Sigmoid colon (tissue), 7 donors: ENCODE results near the gene RRM2. TPM values are rescaled to one million over a fixed set of nuclear protein-coding genes. Genes with fewer than 3 reads are reported as not detected.

Experiments
- DNase-seq: peaks from one replicate; pipeline ENCODE4 v3.0.0-alpha.2; 2019
- H3K27ac ChIP-seq, 4 donors: fragments of 200-600 bp; sonication (generic); one replicate each; pipeline ENCODE4 v1.5.1; 2016 to 2019; ENCODE audit warnings: mild to moderate bottlenecking in 1 of 4
- H3K27me3 ChIP-seq, 3 donors: fragments of 200-600 bp; sonication (generic); one replicate each; pipeline ENCODE4 v1.5.1; 2019; ENCODE audit warnings: mild to moderate bottlenecking in 1 of 3
- H3K36me3 ChIP-seq, 4 donors: fragments of 200-600 bp; sonication (generic); one replicate each; pipeline ENCODE4 v1.5.1; 2016 to 2019
- H3K4me1 ChIP-seq, 4 donors: fragments of 200-600 bp; sonication (generic); one replicate each; pipeline ENCODE4 v1.5.1; 2017 to 2019
- H3K4me3 ChIP-seq, 4 donors: fragments of 200-600 bp; sonication (generic); one replicate each; pipeline ENCODE4 v1.5.1; 2017 to 2019; ENCODE audit warnings: mild to moderate bottlenecking in 2 of 4, moderate library complexity in 1 of 4
- H3K9me3 ChIP-seq, 4 donors: fragments of 200-600 bp in 3 of 4; sonication (generic) in 3 of 4; one replicate each; pipeline versions ENCODE4 v1.5.1 to v1.6.1; 2013 to 2019
- EP300 ChIP-seq, 4 donors: sonication (generic); formaldehyde crosslinking; IDR thresholded peaks; one replicate each; pipeline ENCODE4 v1.6.1; 2017; ENCODE audit warnings: antibody characterized with exemption in 4 of 4
- POLR2A ChIP-seq, 2 donors: fragments of 450-650 bp; IDR thresholded peaks; one replicate each; pipeline ENCODE4 v1.6.1; 2016; ENCODE audit warnings: antibody characterized with exemption in 2 of 2, mild to moderate bottlenecking in 2 of 2, moderate library complexity in 2 of 2
- POLR2AphosphoS5 ChIP-seq, 4 donors: sonication (generic); formaldehyde crosslinking; IDR thresholded peaks; one replicate each; pipeline ENCODE4 v1.6.1; 2017; ENCODE audit warnings: antibody characterized with exemption in 4 of 4
- WGBS, 2 donors: extraction: QIAGEN DNeasy Blood & Tissue Kit; methylation state at CpG; one replicate each; pipeline ENCODE4 v1.1.7; 2013; 5-methylcytosine and 5-hydroxymethylcytosine counted together
- intact Hi-C: fragments of 100-400 bp; cut with DNase I; formaldehyde crosslinking; loops from one replicate; pipeline ENCODE4 v1.15.1; 2023
- polyA plus RNA-seq, 3 donors: library from polyadenylated mRNA; stranded (reverse); fragments of 200-250 nt; gene quantifications; one replicate each; pipeline ENCODE4 v1.2.3, GENCODE V29; 2013
- total RNA-seq, 4 donors: library from RNA; depleted of rRNA; stranded (reverse); fragments of >200 nt; gene quantifications; one replicate each; pipeline ENCODE4 v1.1.0, GENCODE V29; 2016
- TF ChIP-seq, protein P1 (sequence below), 4 experiments: fragments of 450-650 bp in 3 of 4; fragments of 200-600 bp in 1 of 4; IDR thresholded peaks; one replicate each; pipeline ENCODE4 v1.5.1; 2016 to 2019; ENCODE audit warnings: antibody characterized with exemption in 4 of 4, mild to moderate bottlenecking in 3 of 4, moderate library complexity in 2 of 4
- donor health status: healthy with polysubstance abuse.
- donor health status: Bipolar disorder and iron deficiency.
- donor health status: healthy.

Gene RRM2
- total and polyA plus RNA-seq, 7 donors: 0.16 to 65.8 (median 6.9) TPM; not detected in 1

DNA sequence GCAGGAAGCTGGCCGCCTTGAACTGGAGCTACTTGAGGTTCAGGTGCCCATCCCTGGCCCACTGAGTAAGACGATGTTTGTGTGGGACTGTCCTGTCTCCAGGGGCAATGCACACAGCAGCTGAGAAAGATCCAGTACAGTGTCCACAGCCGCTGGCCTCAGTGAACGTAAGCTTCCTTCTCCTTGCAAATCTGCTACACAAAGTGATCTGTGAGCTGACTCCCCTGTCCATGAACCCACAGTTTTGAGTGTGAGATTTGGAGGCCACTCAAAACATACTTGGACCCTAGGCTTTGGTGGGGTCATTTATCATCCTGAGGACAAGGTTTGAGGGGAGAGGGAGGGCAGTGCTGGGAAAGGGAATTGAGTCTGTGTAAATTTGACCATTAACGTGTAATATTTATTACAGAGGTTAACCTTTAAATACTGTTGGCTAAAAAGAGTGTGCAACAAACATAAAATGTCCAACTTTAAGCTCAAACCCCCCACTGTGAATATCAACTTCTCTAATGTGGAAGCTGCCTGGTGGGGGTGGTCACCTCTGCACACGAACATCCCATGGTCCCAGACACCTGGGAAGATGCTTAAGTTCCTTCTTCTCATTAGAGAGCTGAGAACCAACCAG, 37.4 kb upstream of the RRM2 start:
- Histone ChIP-seq H3K4me3 (no peak overlapping the region), H3K9me3 (no peaks in the 10 kb centered on the region), H3K27me3 (peaks cover 0 to 2% (median 0%) of the 10 kb centered on the region in 3 donors), H3K4me1 (peaks cover 0 to 34% (median 26%) of the 10 kb centered on the region in 4 donors), H3K36me3 (no peaks in the 10 kb centered on the region), H3K27ac (no peak overlapping the region)
- intact Hi-C loops: no loop called here
- no peak for DNase-seq
- no peak for TF ChIP-seq EP300 (IDR thresholded peaks at IDR 0.05)
- WGBS, 2 donors: 69 to 76% methylated on average over 6 of the region's 6 CpGs

DNA sequence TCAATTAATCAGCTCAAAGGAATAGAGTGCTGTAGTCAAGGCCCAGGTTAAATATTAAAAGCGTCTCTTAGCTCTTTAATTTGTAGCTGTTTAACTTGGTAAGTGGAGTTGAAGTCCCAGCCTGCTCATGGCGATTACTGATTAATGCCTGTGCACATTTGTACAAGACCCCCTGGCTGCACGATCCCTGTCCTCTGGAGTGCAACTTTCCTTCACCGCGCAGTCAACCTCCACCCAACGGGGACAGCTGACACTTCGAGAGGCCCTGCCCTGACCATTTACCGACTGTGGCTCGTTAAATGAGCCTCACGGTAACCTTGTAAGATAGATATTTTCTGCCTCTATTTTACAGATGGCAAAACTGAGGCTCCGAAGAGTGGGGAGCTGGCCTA, 36.9 kb upstream of the RRM2 start:
- WGBS, 2 donors: 91 to 93% methylated on average over 11 of the region's 11 CpGs
- no peak for TF ChIP-seq POLR2AphosphoS5 (IDR thresholded peaks at IDR 0.05)
- no peak for TF ChIP-seq EP300 (IDR thresholded peaks at IDR 0.05)
- no peak for TF ChIP-seq POLR2A (IDR thresholded peaks at IDR 0.05)
- TF ChIP-seq, protein P1, sequence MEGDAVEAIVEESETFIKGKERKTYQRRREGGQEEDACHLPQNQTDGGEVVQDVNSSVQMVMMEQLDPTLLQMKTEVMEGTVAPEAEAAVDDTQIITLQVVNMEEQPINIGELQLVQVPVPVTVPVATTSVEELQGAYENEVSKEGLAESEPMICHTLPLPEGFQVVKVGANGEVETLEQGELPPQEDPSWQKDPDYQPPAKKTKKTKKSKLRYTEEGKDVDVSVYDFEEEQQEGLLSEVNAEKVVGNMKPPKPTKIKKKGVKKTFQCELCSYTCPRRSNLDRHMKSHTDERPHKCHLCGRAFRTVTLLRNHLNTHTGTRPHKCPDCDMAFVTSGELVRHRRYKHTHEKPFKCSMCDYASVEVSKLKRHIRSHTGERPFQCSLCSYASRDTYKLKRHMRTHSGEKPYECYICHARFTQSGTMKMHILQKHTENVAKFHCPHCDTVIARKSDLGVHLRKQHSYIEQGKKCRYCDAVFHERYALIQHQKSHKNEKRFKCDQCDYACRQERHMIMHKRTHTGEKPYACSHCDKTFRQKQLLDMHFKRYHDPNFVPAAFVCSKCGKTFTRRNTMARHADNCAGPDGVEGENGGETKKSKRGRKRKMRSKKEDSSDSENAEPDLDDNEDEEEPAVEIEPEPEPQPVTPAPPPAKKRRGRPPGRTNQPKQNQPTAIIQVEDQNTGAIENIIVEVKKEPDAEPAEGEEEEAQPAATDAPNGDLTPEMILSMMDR (IDR thresholded peaks at IDR 0.05): no peak

DNA sequence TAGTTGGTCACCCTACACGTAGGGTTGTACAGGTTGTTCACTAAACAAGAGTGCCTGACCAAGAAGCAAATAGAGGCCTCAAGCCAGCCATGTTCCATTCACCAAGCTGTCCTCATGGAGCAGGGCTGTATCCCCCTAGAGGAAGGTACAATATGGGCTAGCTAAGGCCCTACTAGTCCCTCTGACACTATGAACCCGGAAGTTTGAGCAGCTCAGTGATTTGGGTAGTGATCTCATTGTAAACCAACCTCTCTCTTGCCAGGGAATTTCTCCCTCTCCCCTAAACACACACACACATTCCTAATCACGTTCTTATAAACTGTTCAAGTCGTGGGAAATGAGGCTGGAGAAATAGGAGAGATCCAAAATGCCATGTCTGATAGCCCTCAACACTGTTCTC, 35.6 kb upstream of the RRM2 start:
- TF ChIP-seq POLR2A (IDR thresholded peaks at IDR 0.05): no peak
- no peak for TF ChIP-seq EP300 (IDR thresholded peaks at IDR 0.05)
- no peak for TF ChIP-seq POLR2AphosphoS5 (IDR thresholded peaks at IDR 0.05)
- TF ChIP-seq, protein P1 (IDR thresholded peaks at IDR 0.05): no peak
- 32 to 67% methylated on average over 4 of the region's 4 CpGs for WGBS, 2 donors
- H3K27ac ChIP-seq: no peak overlapping the region

More for the DNA sequence above, 36.9 kb upstream of the RRM2 start:
- Histone ChIP-seq H3K36me3 (no peaks in the 10 kb centered on the region), H3K9me3 (no peaks in the 10 kb centered on the region), H3K4me3 (no peak overlapping the region), H3K4me1 (peaks cover 0 to 29% (median 21%) of the 10 kb centered on the region in 4 donors), H3K27ac (no peak overlapping the region), H3K27me3 (peaks cover 0 to 1% (median 0%) of the 10 kb centered on the region in 3 donors)
- intact Hi-C loops: no loop called here
- no peak for DNase-seq

DNA sequence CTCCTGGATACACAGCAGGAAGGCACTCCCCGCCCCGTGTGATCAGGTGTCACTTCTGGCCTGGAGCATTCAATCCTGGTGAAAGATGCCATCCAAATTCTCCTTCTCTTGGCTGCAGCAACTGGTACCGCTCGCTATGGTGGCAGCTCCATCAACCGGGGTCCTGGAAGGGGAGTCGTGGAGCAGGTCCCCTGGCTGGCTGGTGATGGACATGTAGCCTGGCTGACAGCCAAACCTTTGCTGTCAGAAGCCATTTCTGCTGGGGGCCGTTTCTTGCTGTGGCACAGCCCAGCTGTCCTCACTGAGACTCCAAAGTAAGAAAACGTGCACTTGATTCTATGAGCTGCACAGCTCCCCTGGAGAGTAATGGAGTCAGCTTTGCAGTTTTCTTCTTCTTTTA, 35.2 kb upstream of the RRM2 start:
- intact Hi-C loops: no loop called here
- Histone ChIP-seq H3K27ac (no peak overlapping the region), H3K9me3 (no peaks in the 10 kb centered on the region), H3K27me3 (peaks cover 0 to 14% (median 8%) of the 10 kb centered on the region in 3 donors), H3K4me1 (peaks cover 0 to 26% (median 23%) of the 10 kb centered on the region in 4 donors), H3K4me3 (no peak overlapping the region), H3K36me3 (no peaks in the 10 kb centered on the region)
- 49 to 76% methylated on average over 8 of the region's 8 CpGs for WGBS, 2 donors
- DNase-seq: no peak
- TF ChIP-seq EP300 (IDR thresholded peaks at IDR 0.05) (no peak), POLR2AphosphoS5 (IDR thresholded peaks at IDR 0.05) (no peak), POLR2A (IDR thresholded peaks at IDR 0.05) (no peak)
- TF ChIP-seq, protein P1 (IDR thresholded peaks at IDR 0.05): no peak

More for the DNA sequence above, 35.6 kb upstream of the RRM2 start:
- Histone ChIP-seq H3K4me3 (no peak overlapping the region), H3K27me3 (peaks cover 0 to 14% (median 7%) of the 10 kb centered on the region in 3 donors), H3K9me3 (no peaks in the 10 kb centered on the region), H3K36me3 (no peaks in the 10 kb centered on the region), H3K4me1 (peaks cover 0 to 26% (median 23%) of the 10 kb centered on the region in 4 donors)
- DNase-seq: no peak
- intact Hi-C loops: no loop called here

DNA sequence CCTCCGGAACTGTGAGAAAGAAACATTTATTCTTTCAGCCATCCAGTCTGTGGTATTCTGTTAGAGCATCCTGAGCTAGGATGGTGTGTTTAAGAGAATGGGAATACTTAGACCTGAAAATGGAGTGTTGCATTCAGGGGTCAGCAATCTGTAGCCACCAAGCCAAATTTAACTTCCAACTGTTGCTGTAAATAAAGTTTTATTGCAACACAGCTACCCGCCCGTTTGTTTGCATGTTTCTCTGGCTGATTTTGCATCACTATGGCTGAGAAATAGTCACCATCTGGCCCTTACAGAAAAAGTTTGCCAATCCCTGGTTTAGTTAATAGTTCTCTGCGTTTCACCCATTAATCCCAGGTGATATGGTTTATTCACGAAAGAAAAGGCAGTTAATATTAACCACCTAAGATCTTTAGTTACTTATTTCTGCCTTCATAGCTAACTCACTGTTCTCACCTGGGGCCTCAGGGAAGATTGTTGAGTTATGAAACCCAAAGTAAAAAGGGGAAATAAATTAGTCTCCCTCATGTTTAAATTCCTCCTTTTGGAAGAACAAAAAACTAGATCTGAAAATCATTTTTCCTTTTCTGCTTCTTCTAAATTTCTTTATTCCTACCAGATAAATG, 32.9 kb upstream of the RRM2 start:
- H3K27me3 ChIP-seq: peaks cover 0 to 15% (median 14%) of the 10 kb centered on the region in 3 donors
- H3K36me3 ChIP-seq: no peaks in the 10 kb centered on the region
- no peaks in the 10 kb centered on the region for H3K9me3 ChIP-seq
- H3K4me1 ChIP-seq: peaks cover 0 to 7% (median 5%) of the 10 kb centered on the region in 4 donors
- TF ChIP-seq, protein P1 (IDR thresholded peaks at IDR 0.05): no peak
- TF ChIP-seq POLR2A (IDR thresholded peaks at IDR 0.05) (no peak), EP300 (IDR thresholded peaks at IDR 0.05) (no peak), POLR2AphosphoS5 (IDR thresholded peaks at IDR 0.05) (no peak)
- no peak for DNase-seq
- no peak overlapping the region for H3K27ac ChIP-seq
- intact Hi-C loops: no loop called here
- no peak overlapping the region for H3K4me3 ChIP-seq
- 37 to 61% methylated on average over 5 of the region's 5 CpGs for WGBS, 2 donors
